Peyer's patch (tissue), 4 donors: ENCODE measurements around the gene MAT1A. TPM values are rescaled to one million over a fixed set of nuclear protein-coding genes. Genes with fewer than 3 reads are reported as not detected.

Source experiments
- DNase-seq, 3 donors: peaks; one replicate each; pipeline ENCODE4 v3.0.0-alpha.2; 2017 to 2019
- H3K27ac ChIP-seq, 4 donors: fragments of 200-600 bp; sonication (generic); one replicate each; pipeline ENCODE4 v1.5.1; 2016 to 2019
- H3K27me3 ChIP-seq, 2 donors: fragments of 200-600 bp; sonication (generic); one replicate each; pipeline ENCODE4 v1.5.1; 2019
- H3K36me3 ChIP-seq, 3 donors: fragments of 200-600 bp; sonication (generic); one replicate each; pipeline ENCODE4 v1.5.1; 2016 to 2019
- H3K4me1 ChIP-seq, 4 donors: fragments of 200-600 bp; sonication (generic); one replicate each; pipeline ENCODE4 v1.5.1; 2016 to 2019
- H3K4me3 ChIP-seq, 4 donors: fragments of 200-600 bp; sonication (generic); 1 replicate in 3 of 4; 2 replicates in 1 of 4; pipeline ENCODE4 v1.5.1; 2016 to 2019; ENCODE audit warnings: mild to moderate bottlenecking in 1 of 4
- H3K9me3 ChIP-seq, 4 donors: fragments of 200-600 bp; sonication (generic); one replicate each; pipeline ENCODE4 v1.5.1; 2016 to 2019; ENCODE audit warnings: mild to moderate bottlenecking in 1 of 4
- CTCF ChIP-seq, 6 experiments: fragments of 450-650 bp in 4 of 6; fragments of 200-600 bp in 2 of 6; sonication (generic) in 1 of 6; IDR thresholded peaks; one replicate each; pipeline ENCODE4 v1.5.1; 2017 to 2019; ENCODE audit warnings: antibody characterized with exemption in 6 of 6, mild to moderate bottlenecking in 3 of 6, moderate library complexity in 1 of 6
- POLR2A ChIP-seq, 2 donors: fragments of 450-650 bp; IDR thresholded peaks; one replicate each; pipeline ENCODE4 v1.5.1; 2017; ENCODE audit warnings: antibody characterized with exemption in 2 of 2, mild to moderate bottlenecking in 2 of 2, moderate library complexity in 2 of 2
- total RNA-seq, 4 donors: library from RNA; depleted of rRNA; stranded (reverse); fragments of >200 nt; gene quantifications; one replicate each; pipeline ENCODE4 v1.1.0, GENCODE V29; 2016

MAT1A gene
- total RNA-seq, 4 donors from 2014 or later = not detected

DNA sequence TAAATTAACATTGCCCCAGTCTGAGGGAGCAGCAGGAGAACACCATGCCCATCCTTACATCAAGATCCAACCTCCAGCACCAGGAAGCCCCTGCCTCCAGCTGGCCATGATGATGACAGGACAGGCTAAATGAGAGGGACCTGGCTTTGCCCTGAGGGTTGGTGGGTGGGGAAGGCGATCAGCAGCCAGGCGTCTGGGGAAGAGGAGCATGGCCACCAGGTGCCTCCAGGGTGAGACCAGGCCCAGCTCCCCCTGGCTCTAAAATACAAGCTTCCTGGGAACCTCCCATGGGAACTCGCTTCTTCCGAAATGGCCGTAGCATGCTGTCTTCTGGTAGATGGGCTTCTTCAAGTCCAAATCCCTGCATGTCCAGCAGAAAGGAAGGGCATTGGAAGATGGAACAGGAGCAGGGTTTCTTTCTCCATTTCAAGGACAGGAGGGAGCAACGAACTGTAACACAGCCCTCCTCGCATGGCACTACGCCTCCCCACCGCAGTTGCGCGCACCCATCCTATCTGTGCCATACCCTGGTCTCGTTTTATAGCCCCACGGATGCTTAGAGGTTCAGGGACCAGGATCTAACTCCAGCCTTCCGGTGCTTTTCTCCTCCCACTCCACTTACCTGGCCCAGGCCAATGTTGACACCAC, 15.8 kb downstream of the MAT1A start:
- DNase-seq = peak in 1 of 3 donors; percentile 28
- no peaks in the 10 kb centered on the region for H3K4me1 ChIP-seq
- no peak overlapping the region for H3K27ac ChIP-seq

GRCh38 chr10:80272793-80273522, 16.5 kb downstream of the MAT1A start:
- no peaks in the 10 kb centered on the region for H3K9me3 ChIP-seq
- H3K4me3 ChIP-seq = no peak overlapping the region
- DNase-seq = no peak
- no peaks in the 10 kb centered on the region for H3K27me3 ChIP-seq
- H3K36me3 ChIP-seq = no peaks in the 10 kb centered on the region
- no peak for TF ChIP-seq POLR2A (IDR thresholded peaks at IDR 0.05)
- TF ChIP-seq CTCF (IDR thresholded peaks at IDR 0.05) = no peak
- no peaks in the 10 kb centered on the region for H3K4me1 ChIP-seq
- no peak overlapping the region for H3K27ac ChIP-seq

More for the DNA sequence above, 15.8 kb downstream of the MAT1A start:
- no peaks in the 10 kb centered on the region for H3K36me3 ChIP-seq
- no peak overlapping the region for H3K4me3 ChIP-seq
- H3K27me3 ChIP-seq = no peaks in the 10 kb centered on the region
- H3K9me3 ChIP-seq = no peaks in the 10 kb centered on the region
- no peak for TF ChIP-seq CTCF (IDR thresholded peaks at IDR 0.05)
- no peak for TF ChIP-seq POLR2A (IDR thresholded peaks at IDR 0.05)

DNA sequence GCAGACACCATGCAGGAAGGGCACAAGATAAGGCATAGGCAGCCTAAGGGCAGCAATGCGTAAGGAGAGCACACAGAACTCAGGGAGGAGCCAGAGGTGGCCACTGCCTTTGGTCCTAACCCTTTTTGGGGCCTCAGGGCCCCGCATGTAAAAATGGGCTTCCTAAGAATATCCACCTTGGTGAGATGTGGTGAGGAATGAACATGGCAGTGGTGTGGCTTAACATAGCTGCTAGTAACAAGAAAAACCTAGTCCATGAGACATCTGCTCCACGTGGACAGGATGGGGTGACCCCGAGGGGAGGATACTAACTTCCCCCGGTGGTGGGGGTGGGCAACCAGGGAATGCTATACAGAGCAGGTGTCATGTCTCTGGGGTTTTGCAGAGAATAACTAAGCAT, 18.0 kb downstream of the MAT1A start:
- Histone ChIP-seq H3K4me1 (no peaks in the 10 kb centered on the region), H3K27me3 (no peaks in the 10 kb centered on the region), H3K4me3 (no peak overlapping the region), H3K36me3 (no peaks in the 10 kb centered on the region), H3K9me3 (no peaks in the 10 kb centered on the region), H3K27ac (no peak overlapping the region)
- no peak for DNase-seq
- no peak for TF ChIP-seq POLR2A (IDR thresholded peaks at IDR 0.05)
- no peak for TF ChIP-seq CTCF (IDR thresholded peaks at IDR 0.05)

GRCh38 chr10:80270887-80271286, 18.6 kb downstream of the MAT1A start:
- H3K27ac ChIP-seq = no peak overlapping the region
- no peaks in the 10 kb centered on the region for H3K27me3 ChIP-seq
- no peaks in the 10 kb centered on the region for H3K9me3 ChIP-seq
- no peak for DNase-seq
- H3K4me3 ChIP-seq = no peak overlapping the region
- no peaks in the 10 kb centered on the region for H3K36me3 ChIP-seq
- H3K4me1 ChIP-seq = no peaks in the 10 kb centered on the region
- TF ChIP-seq POLR2A (IDR thresholded peaks at IDR 0.05) (no peak), CTCF (IDR thresholded peaks at IDR 0.05) (no peak)

DNA sequence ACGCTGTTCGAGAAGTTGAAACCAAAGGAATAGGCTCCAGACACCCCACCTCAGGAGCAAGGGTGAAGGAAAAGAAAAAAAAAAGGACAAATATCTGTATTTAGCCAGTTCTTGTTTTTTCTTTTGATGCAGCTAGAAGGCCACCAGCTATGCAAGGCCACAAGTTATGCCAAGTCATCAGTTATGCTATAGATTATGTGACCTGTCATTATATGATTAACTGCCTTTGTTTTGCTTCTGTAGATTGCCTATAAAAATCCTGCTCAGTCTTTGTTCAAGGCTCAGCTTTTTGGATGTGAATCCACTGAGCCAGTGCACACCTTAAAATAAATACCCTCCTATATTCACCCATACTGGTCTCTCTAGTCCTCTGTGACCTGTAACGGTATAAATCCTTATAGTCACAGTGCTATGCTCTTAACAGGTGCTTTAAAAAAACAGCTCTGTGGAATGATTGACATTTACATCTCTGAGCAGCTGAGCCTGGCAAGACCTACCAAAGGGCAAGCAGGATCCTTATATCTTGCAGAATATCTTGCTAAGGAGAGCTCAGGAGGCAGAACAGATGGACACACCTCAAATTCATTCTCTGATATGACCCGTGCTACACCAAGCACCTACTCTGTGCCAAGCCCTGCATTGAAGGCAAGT, 20.4 kb downstream of the MAT1A start:
- H3K27ac ChIP-seq = no peak overlapping the region
- H3K27me3 ChIP-seq = no peaks in the 10 kb centered on the region
- H3K36me3 ChIP-seq = no peaks in the 10 kb centered on the region
- DNase-seq = no peak
- no peak overlapping the region for H3K4me3 ChIP-seq
- TF ChIP-seq POLR2A (IDR thresholded peaks at IDR 0.05) (no peak), CTCF (IDR thresholded peaks at IDR 0.05) (no peak)
- no peaks in the 10 kb centered on the region for H3K9me3 ChIP-seq
- H3K4me1 ChIP-seq = no peaks in the 10 kb centered on the region
